H1 (cell line): Measurements from ENCODE around the gene TNFRSF13B.

Experiments used
- EP300 ChIP-seq, 2 experiments: IDR thresholded peaks; 1 replicate in 1 of 2; 2 replicates in 1 of 2; pipeline ENCODE4 v1.6.1; 2011 to 2012; ENCODE audit warnings: low read depth in 2 of 2, low read length in 2 of 2, mild to moderate bottlenecking in 2 of 2, borderline replicate concordance in 1 of 2, inconsistent platforms in 1 of 2, moderate library complexity in 1 of 2
- EZH2 ChIP-seq: fragments of 200-600 bp; sonication (generic); IDR thresholded peaks from 2 replicates; pipeline ENCODE4 v1.7.1; 2012; ENCODE audit warnings: low read depth, mild to moderate bottlenecking, moderate library complexity, low read length, inconsistent platforms; ENCODE audit not compliant: severe bottlenecking
- HDAC2 ChIP-seq, 2 experiments: fragments of 300-600 bp in 1 of 2; sonication (generic) in 1 of 2; IDR thresholded peaks; 2 replicates each; pipeline ENCODE4 v1.6.1; 2011 to 2012; ENCODE audit warnings: low read depth in 2 of 2, low read length in 2 of 2, mild to moderate bottlenecking in 2 of 2, moderate library complexity in 2 of 2, borderline replicate concordance in 1 of 2, inconsistent platforms in 1 of 2
- JUND ChIP-seq: IDR thresholded peaks from 2 replicates; pipeline ENCODE4 v1.6.1; 2011; ENCODE audit warnings: mild to moderate bottlenecking, improper control_type of control experiment, low read length
- KDM1A ChIP-seq: fragments of 200-600, 300-600 bp; sonication (generic); IDR thresholded peaks from 2 replicates; pipeline ENCODE4 v1.7.1; 2016; ENCODE audit warnings: mild to moderate bottlenecking, low read length, borderline replicate concordance
- RXRA ChIP-seq: IDR thresholded peaks from 2 replicates; pipeline ENCODE4 v1.6.1; 2011; ENCODE audit warnings: low read depth, mild to moderate bottlenecking, low read length, moderate library complexity; ENCODE audit not compliant: insufficient read depth
- SIX5 ChIP-seq: IDR thresholded peaks from 2 replicates; pipeline ENCODE4 v1.6.1; 2011; ENCODE audit warnings: mild to moderate bottlenecking, low read depth, low read length
- TF ChIP-seq, protein P1 (sequence below), 3 experiments: IDR thresholded peaks; 1 replicate in 2 of 3; 2 replicates in 1 of 3; pipeline versions ENCODE4 v1.5.1 to v1.6.1; 2011; ENCODE audit warnings: low read length in 3 of 3, mild to moderate bottlenecking in 3 of 3, inconsistent platforms in 2 of 3, low read depth in 1 of 3, moderate library complexity in 1 of 3; ENCODE audit not compliant: insufficient read depth in 1 of 3; ENCODE audit errors: control extremely low read depth in 1 of 3
- TF ChIP-seq, protein P2 (sequence below): IDR thresholded peaks from 2 replicates; pipeline ENCODE4 v1.6.1; 2012; ENCODE audit warnings: inconsistent platforms

DNA sequence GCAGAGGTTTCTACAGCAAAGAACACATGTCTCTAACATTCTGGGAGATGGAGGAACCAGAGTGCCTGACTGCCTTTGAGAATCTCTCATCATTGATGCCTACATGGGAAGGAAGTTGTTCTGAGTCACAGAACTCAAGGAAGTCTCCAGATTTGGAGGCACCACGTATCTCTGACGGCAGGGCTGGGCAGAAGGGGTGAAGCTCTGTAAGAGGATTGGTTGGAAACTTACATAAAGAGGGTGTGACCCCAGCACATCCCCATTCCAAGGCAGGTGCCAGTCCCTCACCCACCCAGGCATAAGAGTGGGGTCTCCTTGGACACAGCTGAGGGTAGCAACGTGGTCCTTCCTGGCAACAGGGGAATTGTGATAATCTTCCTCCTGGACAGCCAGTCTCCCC is 17.4 kb downstream of the TNFRSF13B start:
- TF ChIP-seq EP300 (IDR thresholded peaks at IDR 0.05; ENCODE audit: borderline replicate concordance in 1 of 2, low read depth in 2 of 2, low read length in 2 of 2) (no peak), EZH2 (no peak), KDM1A (no peak), JUND (no peak), SIX5 (no peak), RXRA (no peak), HDAC2 (IDR thresholded peaks at IDR 0.05; ENCODE audit: borderline replicate concordance in 1 of 2, low read depth in 2 of 2, low read length in 2 of 2) (no peak)
- TF ChIP-seq, protein P1, sequence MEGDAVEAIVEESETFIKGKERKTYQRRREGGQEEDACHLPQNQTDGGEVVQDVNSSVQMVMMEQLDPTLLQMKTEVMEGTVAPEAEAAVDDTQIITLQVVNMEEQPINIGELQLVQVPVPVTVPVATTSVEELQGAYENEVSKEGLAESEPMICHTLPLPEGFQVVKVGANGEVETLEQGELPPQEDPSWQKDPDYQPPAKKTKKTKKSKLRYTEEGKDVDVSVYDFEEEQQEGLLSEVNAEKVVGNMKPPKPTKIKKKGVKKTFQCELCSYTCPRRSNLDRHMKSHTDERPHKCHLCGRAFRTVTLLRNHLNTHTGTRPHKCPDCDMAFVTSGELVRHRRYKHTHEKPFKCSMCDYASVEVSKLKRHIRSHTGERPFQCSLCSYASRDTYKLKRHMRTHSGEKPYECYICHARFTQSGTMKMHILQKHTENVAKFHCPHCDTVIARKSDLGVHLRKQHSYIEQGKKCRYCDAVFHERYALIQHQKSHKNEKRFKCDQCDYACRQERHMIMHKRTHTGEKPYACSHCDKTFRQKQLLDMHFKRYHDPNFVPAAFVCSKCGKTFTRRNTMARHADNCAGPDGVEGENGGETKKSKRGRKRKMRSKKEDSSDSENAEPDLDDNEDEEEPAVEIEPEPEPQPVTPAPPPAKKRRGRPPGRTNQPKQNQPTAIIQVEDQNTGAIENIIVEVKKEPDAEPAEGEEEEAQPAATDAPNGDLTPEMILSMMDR (IDR thresholded peaks at IDR 0.05; ENCODE audit: control extremely low read depth in 1 of 3, insufficient read depth in 1 of 3, low read depth in 1 of 3, low read length in 3 of 3), result no peak
- TF ChIP-seq, protein P2, sequence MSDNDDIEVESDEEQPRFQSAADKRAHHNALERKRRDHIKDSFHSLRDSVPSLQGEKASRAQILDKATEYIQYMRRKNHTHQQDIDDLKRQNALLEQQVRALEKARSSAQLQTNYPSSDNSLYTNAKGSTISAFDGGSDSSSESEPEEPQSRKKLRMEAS, result no peak
